Endothelial cell (in vitro differentiated cells): Measurements from ENCODE around the gene KIAA0930. TPM values are rescaled to one million over a fixed set of nuclear protein-coding genes. Genes with fewer than 3 reads are reported as not detected.

Source experiments
- DNase-seq: peaks from one replicate; pipeline ENCODE4 v3.0.0; 2021; ENCODE audit warnings: low spot score
- H3K27ac Mint-ChIP-seq: one replicate; pipeline ENCODE4 v1.8.0; 2021; ENCODE audit warnings: mixed read lengths, inconsistent platforms; ENCODE audit not compliant: unreplicated experiment
- H3K27me3 Mint-ChIP-seq: one replicate; pipeline ENCODE4 v1.8.0; 2021; ENCODE audit warnings: mild to moderate bottlenecking, moderate library complexity, mixed read lengths, inconsistent platforms; ENCODE audit not compliant: unreplicated experiment
- H3K36me3 Mint-ChIP-seq: one replicate; pipeline ENCODE4 v1.8.0; 2021; ENCODE audit warnings: mild to moderate bottlenecking, low read depth, mixed read lengths, inconsistent platforms; ENCODE audit not compliant: unreplicated experiment
- H3K4me1 Mint-ChIP-seq: one replicate; pipeline ENCODE4 v1.8.0; 2021; ENCODE audit warnings: mild to moderate bottlenecking, mixed read lengths, inconsistent platforms; ENCODE audit not compliant: unreplicated experiment
- H3K4me3 Mint-ChIP-seq: one replicate; pipeline ENCODE4 v1.8.0; 2021; ENCODE audit warnings: mild to moderate bottlenecking, mixed read lengths, inconsistent platforms; ENCODE audit not compliant: unreplicated experiment
- H3K9me3 Mint-ChIP-seq: one replicate; pipeline ENCODE4 v1.8.0; 2021; ENCODE audit warnings: mixed read lengths, inconsistent platforms; ENCODE audit not compliant: unreplicated experiment
- total RNA-seq: library from RNA; stranded (reverse); fragmentation: NEBNext Ultra II Directional; extraction: Animal tissue kit (Norgen Biotek cat#: 25700); gene quantifications from one replicate; pipeline ENCODE4 v1.2.1, GENCODE V29; 2021; ENCODE audit not compliant: unreplicated experiment
- TF ChIP-seq, protein P1 (sequence below): fragments of 200-600 bp; sonication (generic); IDR thresholded peaks from one replicate; pipeline ENCODE4 v1.5.0; 2021; ENCODE audit warnings: antibody characterized with exemption; ENCODE audit not compliant: unreplicated experiment

Gene KIAA0930
- total RNA-seq, 1 donor from 2014 or later, result 18.7 TPM

DNA sequence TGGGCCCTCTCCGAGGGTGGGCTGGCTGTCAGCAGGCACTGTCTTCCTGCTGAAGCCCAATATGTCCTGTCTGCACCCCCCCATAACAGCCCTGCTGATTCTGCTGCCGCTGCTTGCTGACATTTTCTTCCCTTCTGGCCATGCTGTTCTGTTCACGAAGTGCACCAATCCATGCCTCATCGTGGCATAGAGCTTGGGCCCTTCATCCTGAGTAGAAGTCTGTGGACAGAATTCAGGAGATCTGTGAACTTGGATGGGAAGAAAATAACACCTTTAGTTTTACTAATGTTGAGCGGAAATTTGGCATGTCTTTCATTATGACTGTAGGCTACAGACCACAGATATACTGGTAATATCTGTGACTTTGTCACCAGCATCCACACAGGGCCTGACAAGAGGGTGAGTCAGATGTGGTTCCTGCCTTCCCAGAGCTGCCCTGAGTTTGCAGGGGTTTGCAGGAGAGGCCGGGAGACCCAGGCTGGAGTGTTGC lies 14.1 kb upstream of the KIAA0930 start:
- DNase-seq, result no peak
- Mint-ChIP-seq H3K27ac (no peak overlapping the region), H3K36me3 (no peaks in the 10 kb centered on the region), H3K27me3 (peaks cover 7% of the 10 kb centered on the region), H3K4me3 (no peak overlapping the region), H3K4me1 (peaks cover 3% of the 10 kb centered on the region), H3K9me3 (no peaks in the 10 kb centered on the region)
- TF ChIP-seq, protein P1, sequence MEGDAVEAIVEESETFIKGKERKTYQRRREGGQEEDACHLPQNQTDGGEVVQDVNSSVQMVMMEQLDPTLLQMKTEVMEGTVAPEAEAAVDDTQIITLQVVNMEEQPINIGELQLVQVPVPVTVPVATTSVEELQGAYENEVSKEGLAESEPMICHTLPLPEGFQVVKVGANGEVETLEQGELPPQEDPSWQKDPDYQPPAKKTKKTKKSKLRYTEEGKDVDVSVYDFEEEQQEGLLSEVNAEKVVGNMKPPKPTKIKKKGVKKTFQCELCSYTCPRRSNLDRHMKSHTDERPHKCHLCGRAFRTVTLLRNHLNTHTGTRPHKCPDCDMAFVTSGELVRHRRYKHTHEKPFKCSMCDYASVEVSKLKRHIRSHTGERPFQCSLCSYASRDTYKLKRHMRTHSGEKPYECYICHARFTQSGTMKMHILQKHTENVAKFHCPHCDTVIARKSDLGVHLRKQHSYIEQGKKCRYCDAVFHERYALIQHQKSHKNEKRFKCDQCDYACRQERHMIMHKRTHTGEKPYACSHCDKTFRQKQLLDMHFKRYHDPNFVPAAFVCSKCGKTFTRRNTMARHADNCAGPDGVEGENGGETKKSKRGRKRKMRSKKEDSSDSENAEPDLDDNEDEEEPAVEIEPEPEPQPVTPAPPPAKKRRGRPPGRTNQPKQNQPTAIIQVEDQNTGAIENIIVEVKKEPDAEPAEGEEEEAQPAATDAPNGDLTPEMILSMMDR, result no peak

- DNase-seq, result no peak
- peaks cover 3% of the 10 kb centered on the region for H3K4me1 Mint-ChIP-seq
- no peak overlapping the region for H3K27ac Mint-ChIP-seq
- H3K27me3 Mint-ChIP-seq, result peaks cover 7% of the 10 kb centered on the region
- H3K36me3 Mint-ChIP-seq, result no peaks in the 10 kb centered on the region
- H3K4me3 Mint-ChIP-seq, result no peak overlapping the region
- TF ChIP-seq, protein P1, result no peak
- H3K9me3 Mint-ChIP-seq, result no peaks in the 10 kb centered on the region
These were observed 13.7 kb upstream of the KIAA0930 start for GRCh38 chr22:45254388-45254787.

- DNase-seq, result no peak
- Mint-ChIP-seq H3K4me1 (peaks cover 3% of the 10 kb centered on the region), H3K36me3 (no peaks in the 10 kb centered on the region), H3K27me3 (peaks cover 7% of the 10 kb centered on the region), H3K9me3 (no peaks in the 10 kb centered on the region), H3K27ac (no peak overlapping the region), H3K4me3 (no peak overlapping the region)
- TF ChIP-seq, protein P1, result no peak
These were observed 12.4 kb upstream of the KIAA0930 start for GRCh38 chr22:45253039-45253641.

- Mint-ChIP-seq H3K36me3 (no peaks in the 10 kb centered on the region), H3K9me3 (no peaks in the 10 kb centered on the region), H3K4me1 (peaks cover 3% of the 10 kb centered on the region), H3K27me3 (peaks cover 3% of the 10 kb centered on the region), H3K4me3 (no peak overlapping the region), H3K27ac (no peak overlapping the region)
- DNase-seq, result no peak
- TF ChIP-seq, protein P1, result no peak
These were observed 11.1 kb upstream of the KIAA0930 start for GRCh38 chr22:45251825-45252224.

DNA sequence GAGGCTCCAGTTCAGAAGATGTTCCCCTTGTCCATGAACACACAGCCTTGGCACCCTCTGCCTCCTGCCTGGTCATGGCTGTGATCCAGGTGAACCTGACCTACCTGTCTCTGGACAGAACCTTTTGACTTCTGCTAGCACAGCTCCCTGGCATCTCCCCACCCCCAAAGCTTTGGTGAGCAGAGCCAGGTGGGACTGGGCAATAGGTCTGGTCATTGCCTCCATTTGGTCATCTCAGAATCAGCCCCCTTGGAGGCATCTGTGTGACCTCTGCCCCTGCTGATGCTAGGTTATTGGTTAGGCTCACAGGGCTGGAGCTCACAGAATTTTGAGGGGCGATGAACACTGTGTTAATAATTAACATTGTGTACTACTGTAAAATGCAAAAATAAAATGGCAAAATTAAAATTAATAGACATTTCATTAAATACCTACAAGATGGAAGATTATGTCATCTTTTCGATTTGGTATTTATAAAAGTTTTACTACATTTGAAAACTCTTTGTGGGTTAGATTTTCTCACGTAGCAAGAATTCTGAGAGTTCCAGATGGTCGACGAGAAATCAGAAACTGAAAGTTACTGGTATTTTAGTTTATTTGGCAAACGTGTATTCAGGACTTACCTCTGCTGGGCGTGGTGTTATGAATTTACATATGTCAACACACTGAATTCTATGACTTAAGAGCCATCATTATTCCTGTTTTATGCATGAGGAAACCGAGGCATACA lies 8.3 kb upstream of the KIAA0930 start:
- H3K36me3 Mint-ChIP-seq, result no peaks in the 10 kb centered on the region
- H3K9me3 Mint-ChIP-seq, result no peaks in the 10 kb centered on the region
- no peak for DNase-seq
- peaks cover 3% of the 10 kb centered on the region for H3K4me1 Mint-ChIP-seq
- no peak overlapping the region for H3K27ac Mint-ChIP-seq
- H3K27me3 Mint-ChIP-seq, result peaks cover 3% of the 10 kb centered on the region
- TF ChIP-seq, protein P1, result no peak
- no peak overlapping the region for H3K4me3 Mint-ChIP-seq
